PFSK-1 (cell line): ENCODE results near the gene MPO.

Source experiments
- TAF1 ChIP-seq: IDR thresholded peaks from 2 replicates; pipeline ENCODE4 v1.6.1; 2012; ENCODE audit warnings: low read length, control low read depth, borderline replicate concordance; ENCODE audit not compliant: insufficient read depth
- TF ChIP-seq, protein P1 (sequence below), 2 experiments: IDR thresholded peaks; 2 replicates each; pipeline versions ENCODE4 v1.6.1 to v1.8.0; 2011 to 2012; ENCODE audit warnings: low read depth in 2 of 2, low read length in 2 of 2, control low read depth in 1 of 2, inconsistent platforms in 1 of 2, mild to moderate bottlenecking in 1 of 2, moderate library complexity in 1 of 2; ENCODE audit not compliant: insufficient read depth in 1 of 2

DNA sequence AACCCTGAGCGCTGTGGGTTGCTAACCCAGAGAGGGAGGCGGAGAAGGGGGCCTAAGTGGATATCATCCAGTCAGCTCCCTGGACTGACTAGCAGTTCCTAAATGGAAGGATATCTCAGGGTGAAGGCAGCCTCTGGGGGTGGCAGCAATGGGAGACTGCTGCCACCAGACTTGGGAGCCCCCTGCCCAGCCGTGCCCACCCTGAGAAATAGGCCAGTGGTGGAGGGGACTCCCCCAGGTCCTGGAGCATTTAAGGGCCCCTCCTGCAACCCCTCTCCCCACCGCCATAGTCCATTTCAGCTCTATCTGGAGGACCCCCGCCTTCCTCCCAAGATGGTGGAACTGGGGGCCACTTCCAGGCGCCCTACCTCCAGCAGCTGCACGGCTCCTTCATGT lies 39.4 kb upstream of the MPO start:
- TF ChIP-seq TAF1: no peak
- TF ChIP-seq, protein P1, sequence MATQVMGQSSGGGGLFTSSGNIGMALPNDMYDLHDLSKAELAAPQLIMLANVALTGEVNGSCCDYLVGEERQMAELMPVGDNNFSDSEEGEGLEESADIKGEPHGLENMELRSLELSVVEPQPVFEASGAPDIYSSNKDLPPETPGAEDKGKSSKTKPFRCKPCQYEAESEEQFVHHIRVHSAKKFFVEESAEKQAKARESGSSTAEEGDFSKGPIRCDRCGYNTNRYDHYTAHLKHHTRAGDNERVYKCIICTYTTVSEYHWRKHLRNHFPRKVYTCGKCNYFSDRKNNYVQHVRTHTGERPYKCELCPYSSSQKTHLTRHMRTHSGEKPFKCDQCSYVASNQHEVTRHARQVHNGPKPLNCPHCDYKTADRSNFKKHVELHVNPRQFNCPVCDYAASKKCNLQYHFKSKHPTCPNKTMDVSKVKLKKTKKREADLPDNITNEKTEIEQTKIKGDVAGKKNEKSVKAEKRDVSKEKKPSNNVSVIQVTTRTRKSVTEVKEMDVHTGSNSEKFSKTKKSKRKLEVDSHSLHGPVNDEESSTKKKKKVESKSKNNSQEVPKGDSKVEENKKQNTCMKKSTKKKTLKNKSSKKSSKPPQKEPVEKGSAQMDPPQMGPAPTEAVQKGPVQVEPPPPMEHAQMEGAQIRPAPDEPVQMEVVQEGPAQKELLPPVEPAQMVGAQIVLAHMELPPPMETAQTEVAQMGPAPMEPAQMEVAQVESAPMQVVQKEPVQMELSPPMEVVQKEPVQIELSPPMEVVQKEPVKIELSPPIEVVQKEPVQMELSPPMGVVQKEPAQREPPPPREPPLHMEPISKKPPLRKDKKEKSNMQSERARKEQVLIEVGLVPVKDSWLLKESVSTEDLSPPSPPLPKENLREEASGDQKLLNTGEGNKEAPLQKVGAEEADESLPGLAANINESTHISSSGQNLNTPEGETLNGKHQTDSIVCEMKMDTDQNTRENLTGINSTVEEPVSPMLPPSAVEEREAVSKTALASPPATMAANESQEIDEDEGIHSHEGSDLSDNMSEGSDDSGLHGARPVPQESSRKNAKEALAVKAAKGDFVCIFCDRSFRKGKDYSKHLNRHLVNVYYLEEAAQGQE (IDR thresholded peaks at IDR 0.05; ENCODE audit: insufficient read depth in 1 of 2, low read depth in 2 of 2, low read length in 2 of 2): no peak
